DND-41 (cell line): Measurements from ENCODE around the gene BEST3.

Source experiments
- ATAC-seq: fragments of 200-7000 bp; cut with Tn5 transposase; 3 replicates; pipeline ENCODE4 v1.9.1; 2021; ENCODE audit warnings: low read depth; ENCODE audit not compliant: insufficient read depth
- DNase-seq: peaks from one replicate; pipeline ENCODE4 v3.0.0-alpha.2; 2020
- H2AFZ ChIP-seq: 2 replicates; pipeline ENCODE4 v1.6.0; 2012; ENCODE audit warnings: low read depth, low read length
- H3K27ac ChIP-seq: 2 replicates; pipeline ENCODE4 v1.5.1; 2012; ENCODE audit warnings: low read length, inconsistent platforms
- H3K27me3 ChIP-seq: fragments of 200-600 bp; sonication (generic); 2 replicates; pipeline ENCODE4 v1.6.0; 2012; ENCODE audit warnings: low read length, mild to moderate bottlenecking, inconsistent platforms; ENCODE audit not compliant: insufficient read depth, poor library complexity
- H3K36me3 ChIP-seq: 2 replicates; pipeline ENCODE4 v1.5.1; 2012; ENCODE audit warnings: low read length, inconsistent platforms; ENCODE audit not compliant: insufficient read depth
- H3K4me1 ChIP-seq: 2 replicates; pipeline ENCODE4 v1.5.1; 2012; ENCODE audit warnings: mild to moderate bottlenecking, low read length; ENCODE audit not compliant: insufficient read depth
- H3K4me2 ChIP-seq: 2 replicates; pipeline ENCODE4 v1.6.0; 2012; ENCODE audit warnings: mild to moderate bottlenecking, moderate library complexity, low read length, inconsistent platforms; ENCODE audit not compliant: insufficient read depth
- H3K4me3 ChIP-seq, 2 experiments: fragments of 200-600 bp in 1 of 2; shearing (Covaris generic) in 1 of 2; 2 replicates each; pipeline ENCODE4 v1.5.1; 2012 to 2016; ENCODE audit warnings: inconsistent platforms in 2 of 2, low read length in 2 of 2, mild to moderate bottlenecking in 2 of 2, low read depth in 1 of 2, moderate library complexity in 1 of 2
- H3K79me2 ChIP-seq: 2 replicates; pipeline ENCODE4 v1.6.0; 2012; ENCODE audit warnings: low read length, inconsistent platforms; ENCODE audit not compliant: insufficient read depth
- H3K9ac ChIP-seq: 2 replicates; pipeline ENCODE4 v1.6.0; 2012; ENCODE audit warnings: low read depth, mild to moderate bottlenecking, inconsistent platforms, low read length, moderate library complexity
- H3K9me3 ChIP-seq: 2 replicates; pipeline ENCODE4 v1.5.1; 2012; ENCODE audit warnings: low read length, moderate library complexity, mild to moderate bottlenecking, inconsistent platforms; ENCODE audit not compliant: insufficient read depth, severe bottlenecking
- H4K20me1 ChIP-seq: 2 replicates; pipeline ENCODE4 v1.6.0; 2012; ENCODE audit warnings: low read length; ENCODE audit not compliant: insufficient read depth
- CTCF ChIP-seq: IDR thresholded peaks from 2 replicates; pipeline ENCODE4 v1.5.1; 2012; ENCODE audit warnings: borderline replicate concordance, low read length, moderate library complexity, mild to moderate bottlenecking; ENCODE audit not compliant: poor library complexity, severe bottlenecking; ENCODE audit errors: extremely low read depth
- EZH2 ChIP-seq: IDR thresholded peaks from 3 replicates; pipeline ENCODE4 v1.6.1; 2012; ENCODE audit warnings: borderline replicate concordance, low read depth, mild to moderate bottlenecking, moderate library complexity, low read length, inconsistent platforms; ENCODE audit not compliant: severe bottlenecking

BEST3 gene

GRCh38 chr12:69738351-69739286 is 39.5 kb upstream of the BEST3 start, which contains the start of gene RAB3IP:
RAB3IP (plus strand) TSS chr12:69738860; CDS start chr12:69755409, 16,549 bp downstream.
- peak within 1 kb of the TSS; percentile 78 for H2AFZ ChIP-seq

GRCh38 chr12:69733638-69734037 is 34.5 kb upstream of the BEST3 start:
- H3K9ac ChIP-seq = no peak overlapping the region
- no peaks in the 10 kb centered on the region for H3K9me3 ChIP-seq
- peaks cover 7% of the 10 kb centered on the region for H3K4me1 ChIP-seq
- H3K36me3 ChIP-seq = no peaks in the 10 kb centered on the region
- no peaks in the 10 kb centered on the region for H4K20me1 ChIP-seq
- no peak overlapping the region for H3K4me3 ChIP-seq
- no peaks in the 10 kb centered on the region for H3K79me2 ChIP-seq
- H2AFZ ChIP-seq = no peak overlapping the region
- no peak for TF ChIP-seq CTCF
- no peak for TF ChIP-seq EZH2
- H3K4me2 ChIP-seq = no peak overlapping the region
- no peak overlapping the region for H3K27ac ChIP-seq
- H3K27me3 ChIP-seq = peaks cover 39% of the 10 kb centered on the region
- ATAC-seq (no peak), DNase-seq (no peak)

More at GRCh38 chr12:69738351-69739286, 39.5 kb upstream of the BEST3 start, which contains the start of gene RAB3IP:
- Histone ChIP-seq H3K36me3 (no peaks in the 10 kb centered on the region; the same call in 1 of the 2 replicates), H4K20me1 (peaks cover 14% of the 10 kb centered on the region; the same call in 1 of the 2 replicates), H3K27me3 (peaks cover 23% of the 10 kb centered on the region), H3K4me2 (peak within 1 kb of the TSS; percentile 96), H3K79me2 (peaks cover 10% of the 10 kb centered on the region), H3K4me1 (peaks cover 25% of the 10 kb centered on the region), H3K4me3 (peak within 1 kb of the TSS; percentile 94 to 95), H3K9me3 (no peaks in the 10 kb centered on the region), H3K27ac (peak within 1 kb of the TSS; percentile 61; the same call in 1 of the 2 replicates), H3K9ac (peak within 1 kb of the TSS; percentile 74)
- ATAC-seq (peak; percentile 83), DNase-seq (peak; percentile 92)
- TF ChIP-seq EZH2 (no peak), CTCF (peak; percentile 71)

GRCh38 chr12:69732088-69732487 is 33.0 kb upstream of the BEST3 start:
- Histone ChIP-seq H3K36me3 (no peaks in the 10 kb centered on the region), H3K4me2 (no peak overlapping the region), H2AFZ (no peak overlapping the region), H3K79me2 (no peaks in the 10 kb centered on the region), H4K20me1 (no peaks in the 10 kb centered on the region), H3K27ac (no peak overlapping the region), H3K9me3 (no peaks in the 10 kb centered on the region), H3K27me3 (peaks cover 32% of the 10 kb centered on the region), H3K4me3 (no peak overlapping the region), H3K4me1 (no peaks in the 10 kb centered on the region), H3K9ac (no peak overlapping the region)
- DNase-seq (no peak), ATAC-seq (no peak)
- TF ChIP-seq CTCF = no peak
- no peak for TF ChIP-seq EZH2
